GM10266 (cell line): ENCODE data around the gene FBXL19.

Experiments used
- DNase-seq: peaks from one replicate; pipeline ENCODE4 v3.0.0; 2012; ENCODE audit errors: extremely low spot score
- CTCF ChIP-seq: IDR thresholded peaks from 2 replicates; pipeline ENCODE4 v1.5.1; 2012; ENCODE audit warnings: mild to moderate bottlenecking, low read depth; ENCODE audit not compliant: control insufficient read depth, insufficient read depth; ENCODE audit errors: missing control alignments

FBXL19 gene

GRCh38 chr16:30996324-30996984 lies 73.1 kb downstream of the FBXL19 start:
- no peak for DNase-seq
- no peak for TF ChIP-seq CTCF

GRCh38 chr16:30996985-30997724 lies 73.8 kb downstream of the FBXL19 start:
- no peak for TF ChIP-seq CTCF
- DNase-seq = peak; percentile 100

- no peak for DNase-seq
- no peak for TF ChIP-seq CTCF
Measured at GRCh38 chr16:30997725-30998711, 74.6 kb downstream of the FBXL19 start.
